ENCODE data around the gene PDZD8.

The PDZD8 gene

GRCh38 chr10:117262291-117262902 is 112.8 kb downstream of the PDZD8 start:
- DNase-seq (ENCODE audit: low read depth), result no peak
- no peak overlapping the region for H3K4me3 ChIP-seq (ENCODE audit: low read depth, low read length)

- DNase-seq (ENCODE audit: low read depth), result no peak
- no peak overlapping the region for H3K4me3 ChIP-seq (ENCODE audit: low read depth, low read length)
Measured at GRCh38 chr10:117261501-117261900, 113.7 kb downstream of the PDZD8 start.

- no peak for DNase-seq (ENCODE audit: low read depth)
- H3K4me3 ChIP-seq (ENCODE audit: low read depth, low read length), result no peak overlapping the region
Measured at GRCh38 chr10:117260084-117260483, 115.2 kb downstream of the PDZD8 start.

- DNase-seq (ENCODE audit: low read depth), result no peak
- no peak overlapping the region for H3K4me3 ChIP-seq (ENCODE audit: low read depth, low read length)
Measured at GRCh38 chr10:117259279-117259678, 116.0 kb downstream of the PDZD8 start.

GRCh38 chr10:117257721-117258120 is 117.5 kb downstream of the PDZD8 start:
- DNase-seq (ENCODE audit: low read depth), result no peak
- no peak overlapping the region for H3K4me3 ChIP-seq (ENCODE audit: low read depth, low read length)

- no peak for DNase-seq (ENCODE audit: low read depth)
- H3K4me3 ChIP-seq (ENCODE audit: low read depth, low read length), result no peak overlapping the region
Measured at GRCh38 chr10:117256910-117257309, 118.3 kb downstream of the PDZD8 start.

GRCh38 chr10:117255835-117256460 is 119.3 kb downstream of the PDZD8 start:
- no peak for DNase-seq (ENCODE audit: low read depth)
- H3K4me3 ChIP-seq (ENCODE audit: low read depth, low read length), result no peak overlapping the region

GRCh38 chr10:117254774-117255735 is 120.2 kb downstream of the PDZD8 start:
- H3K4me3 ChIP-seq (ENCODE audit: low read depth, low read length), result no peak overlapping the region
- DNase-seq (ENCODE audit: low read depth), result no peak

GRCh38 chr10:117254338-117254737 is 120.9 kb downstream of the PDZD8 start:
- no peak for DNase-seq (ENCODE audit: low read depth)
- H3K4me3 ChIP-seq (ENCODE audit: low read depth, low read length), result no peak overlapping the region

- no peak for DNase-seq (ENCODE audit: low read depth)
- H3K4me3 ChIP-seq (ENCODE audit: low read depth, low read length), result no peak overlapping the region
Measured at GRCh38 chr10:117253908-117254307, 121.3 kb downstream of the PDZD8 start.

GRCh38 chr10:117250411-117250810 is 124.8 kb downstream of the PDZD8 start:
- H3K4me3 ChIP-seq (ENCODE audit: low read depth, low read length), result no peak overlapping the region
- DNase-seq (ENCODE audit: low read depth), result no peak

- no peak for DNase-seq (ENCODE audit: low read depth)
Measured at GRCh38 chr10:117249493-117250093, 125.6 kb downstream of the PDZD8 start.

GRCh38 chr10:117248750-117249465 is 126.3 kb downstream of the PDZD8 start:
- no peak overlapping the region for H3K4me3 ChIP-seq (ENCODE audit: low read depth, low read length)

More at GRCh38 chr10:117249493-117250093, 125.6 kb downstream of the PDZD8 start:
- no peak overlapping the region for H3K4me3 ChIP-seq (ENCODE audit: low read depth, low read length)

GRCh38 chr10:117246997-117247671 is 128.1 kb downstream of the PDZD8 start:
- DNase-seq (ENCODE audit: low read depth), result no peak
- no peak overlapping the region for H3K4me3 ChIP-seq (ENCODE audit: low read depth, low read length)

More at GRCh38 chr10:117248750-117249465, 126.3 kb downstream of the PDZD8 start:
- no peak for DNase-seq (ENCODE audit: low read depth)

- DNase-seq (ENCODE audit: low read depth), result no peak
- H3K4me3 ChIP-seq (ENCODE audit: low read depth, low read length), result no peak overlapping the region
Measured at GRCh38 chr10:117242463-117242832, 132.8 kb downstream of the PDZD8 start.

- H3K4me3 ChIP-seq (ENCODE audit: low read depth, low read length), result peak overlapping the region; percentile 4
- no peak for DNase-seq (ENCODE audit: low read depth)
Measured at GRCh38 chr10:117241541-117242462, 133.4 kb downstream of the PDZD8 start.

- H3K4me3 ChIP-seq (ENCODE audit: low read depth, low read length), result peak within 1 kb of the TSS; percentile 4
Measured at GRCh38 chr10:117240621-117241529, 134.4 kb downstream of the PDZD8 start, which contains the start of gene SLC18A2. Gene SLC18A2, plus strand, starts transcription at chr10:117241114. Its CDS starts 580 bp downstream, at chr10:117241694.

More at GRCh38 chr10:117240621-117241529, 134.4 kb downstream of the PDZD8 start, which contains the start of gene SLC18A2:
- no peak for DNase-seq (ENCODE audit: low read depth)
